GM18951 (cell line): ENCODE measurements around the gene SPAST.
"Not testable (repeated sequence)": the region's sequence is repeated elsewhere in the genome, so short reads cannot be mapped to it uniquely, and the experiment has no call there.

ENCODE experiments used
- POLR2A ChIP-seq: IDR thresholded peaks from 4 replicates; pipeline ENCODE4 v1.6.1; 2011; ENCODE audit warnings: mild to moderate bottlenecking; ENCODE audit not compliant: insufficient read length, insufficient read depth; ENCODE audit errors: extremely low read depth
- in situ Hi-C: fragments of 300-500 bp; cut with MboI; formaldehyde crosslinking; loops from one replicate; pipeline ENCODE4 v1.12.0; 2022; ENCODE audit warnings: low sequenced_read_pairs, mixed read lengths, inconsistent platforms; ENCODE audit not compliant: unreplicated experiment

Gene SPAST, protein sequence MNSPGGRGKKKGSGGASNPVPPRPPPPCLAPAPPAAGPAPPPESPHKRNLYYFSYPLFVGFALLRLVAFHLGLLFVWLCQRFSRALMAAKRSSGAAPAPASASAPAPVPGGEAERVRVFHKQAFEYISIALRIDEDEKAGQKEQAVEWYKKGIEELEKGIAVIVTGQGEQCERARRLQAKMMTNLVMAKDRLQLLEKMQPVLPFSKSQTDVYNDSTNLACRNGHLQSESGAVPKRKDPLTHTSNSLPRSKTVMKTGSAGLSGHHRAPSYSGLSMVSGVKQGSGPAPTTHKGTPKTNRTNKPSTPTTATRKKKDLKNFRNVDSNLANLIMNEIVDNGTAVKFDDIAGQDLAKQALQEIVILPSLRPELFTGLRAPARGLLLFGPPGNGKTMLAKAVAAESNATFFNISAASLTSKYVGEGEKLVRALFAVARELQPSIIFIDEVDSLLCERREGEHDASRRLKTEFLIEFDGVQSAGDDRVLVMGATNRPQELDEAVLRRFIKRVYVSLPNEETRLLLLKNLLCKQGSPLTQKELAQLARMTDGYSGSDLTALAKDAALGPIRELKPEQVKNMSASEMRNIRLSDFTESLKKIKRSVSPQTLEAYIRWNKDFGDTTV

DNA sequence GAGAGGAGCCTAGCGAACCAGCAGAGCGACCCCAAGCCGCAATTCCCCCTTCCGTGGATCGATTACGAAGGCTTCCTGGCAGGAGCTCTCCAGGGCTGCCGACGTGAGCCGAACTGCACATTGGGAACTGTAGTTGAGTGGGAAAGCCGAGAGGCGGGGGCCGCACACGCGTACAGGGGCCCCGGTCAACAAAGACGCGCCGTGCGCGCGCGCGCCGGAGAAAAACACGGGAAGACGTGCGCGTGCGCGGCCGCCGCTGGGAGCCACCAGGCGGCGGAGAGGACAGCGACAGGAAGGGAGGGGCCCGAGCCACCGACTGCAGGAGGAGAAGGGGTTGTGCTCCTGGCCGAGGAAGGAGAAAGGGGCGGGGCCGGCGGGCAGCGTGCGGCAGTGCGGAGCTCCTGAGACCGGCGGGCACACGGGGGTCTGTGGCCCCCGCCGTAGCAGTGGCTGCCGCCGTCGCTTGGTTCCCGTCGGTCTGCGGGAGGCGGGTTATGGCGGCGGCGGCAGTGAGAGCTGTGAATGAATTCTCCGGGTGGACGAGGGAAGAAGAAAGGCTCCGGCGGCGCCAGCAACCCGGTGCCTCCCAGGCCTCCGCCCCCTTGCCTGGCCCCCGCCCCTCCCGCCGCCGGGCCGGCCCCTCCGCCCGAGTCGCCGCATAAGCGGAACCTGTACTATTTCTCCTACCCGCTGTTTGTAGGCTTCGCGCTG is at the start of gene SPAST:
TSS of gene SPAST (plus strand) at position 247 of the 711 bp plus-strand sequence. CDS start at position 523, 276 bp downstream.
- peak; percentile 73 for TF ChIP-seq POLR2A
- in situ Hi-C loops = no loop called here

GRCh38 chr2:32018789-32019482 is 44.4 kb upstream of the SPAST start:
- in situ Hi-C loops = not testable (repeated sequence)

- in situ Hi-C loops = not testable (repeated sequence)
These were observed 29.0 kb upstream of the SPAST start for GRCh38 chr2:32034198-32034887.

DNA sequence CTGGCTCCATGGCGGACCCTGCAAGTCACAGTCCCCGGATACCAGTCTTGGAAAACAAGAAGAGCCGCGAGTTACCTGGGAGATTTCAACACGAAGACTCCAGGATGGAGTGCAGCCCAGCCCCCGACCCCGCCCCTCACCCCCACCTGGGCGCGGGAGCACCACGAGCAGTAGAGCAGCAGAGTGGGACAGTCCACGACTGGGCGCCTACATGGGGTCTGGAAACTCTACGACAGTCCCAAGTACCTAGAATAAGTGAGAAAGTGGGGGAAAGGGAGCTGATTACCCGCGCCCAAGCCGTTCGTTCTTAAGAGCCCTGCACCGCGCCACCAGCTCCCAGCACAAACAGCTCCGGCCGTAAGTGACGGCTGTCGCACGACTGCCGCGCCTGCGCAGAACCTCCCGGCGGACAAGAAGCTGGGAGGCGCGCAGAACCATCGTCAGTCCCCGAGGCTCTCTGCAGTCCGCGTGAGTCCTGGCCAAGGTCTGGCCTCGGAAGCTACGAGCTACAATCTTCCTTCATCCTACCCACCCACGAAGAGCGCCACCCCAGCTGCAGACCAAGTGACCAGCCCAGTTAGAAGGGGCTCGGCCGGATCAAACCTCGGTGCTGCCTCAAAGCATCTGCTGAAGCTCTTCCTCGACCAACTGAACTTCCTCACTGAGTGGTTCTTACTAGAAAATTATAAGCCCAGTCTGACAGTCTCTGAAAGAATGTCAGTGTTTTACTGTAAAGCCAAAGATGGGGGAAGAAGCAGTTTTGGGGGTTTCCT is 23.7 kb upstream of the SPAST start, which contains the start of gene DPY30:
TSS of gene DPY30 (minus strand) at position 359 of the 773 bp plus-strand sequence. CDS start at position 10, 349 bp downstream.
- in situ Hi-C loops = no loop called here
- TF ChIP-seq POLR2A = peak; percentile 98

DNA sequence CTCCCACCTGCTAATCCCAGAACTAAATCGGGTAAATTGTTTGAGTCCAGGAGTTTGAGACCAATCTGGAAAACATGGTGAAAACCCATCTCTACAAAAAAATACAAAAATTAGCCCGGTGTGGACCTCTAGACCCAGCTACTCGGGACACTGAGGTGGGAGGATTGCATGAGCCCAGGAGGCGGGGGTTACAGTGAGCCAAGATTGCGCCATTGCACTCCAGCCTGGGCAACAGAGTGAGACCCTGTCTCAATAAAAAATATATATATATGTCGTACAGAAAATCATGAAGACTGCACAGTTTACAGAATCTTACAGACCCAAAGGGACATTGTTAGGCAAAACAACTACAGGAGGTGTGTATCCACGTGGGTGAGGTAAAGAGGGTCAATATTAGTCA is 19.8 kb upstream of the SPAST start:
- TF ChIP-seq POLR2A = no peak
- in situ Hi-C loops = no loop called here

DNA sequence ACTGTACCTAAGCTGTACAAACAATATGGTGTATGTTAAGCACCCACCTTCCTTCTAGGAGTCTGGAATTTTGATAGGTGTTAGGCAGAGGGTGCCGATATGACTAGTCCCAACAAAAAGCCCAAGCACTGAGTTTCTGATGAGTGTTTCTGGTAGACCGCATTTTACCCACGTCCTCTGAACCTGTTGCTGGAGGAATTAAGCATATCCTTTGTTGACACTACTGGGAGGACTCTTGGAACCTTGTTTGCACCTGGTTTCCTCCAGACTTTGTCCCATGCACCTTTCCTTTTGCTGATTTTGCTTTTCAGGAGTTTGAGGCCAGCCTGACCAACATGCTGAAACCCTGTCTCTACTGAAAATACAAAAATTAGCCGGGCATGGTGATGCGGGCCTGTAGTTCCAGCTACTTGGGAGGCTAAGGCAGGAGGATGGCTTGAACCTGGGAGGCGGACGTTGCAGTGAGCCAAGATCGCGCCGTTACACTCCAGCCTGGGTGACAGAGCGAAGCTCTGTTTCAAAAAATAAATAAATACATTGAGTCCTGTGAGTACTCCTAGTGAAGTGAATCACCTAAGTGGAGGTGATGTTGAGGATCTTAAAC is 11.4 kb upstream of the SPAST start:
- in situ Hi-C loops = no loop called here
- no peak for TF ChIP-seq POLR2A

- in situ Hi-C loops = not testable (repeated sequence)
These were observed 8.8 kb upstream of the SPAST start for GRCh38 chr2:32054583-32054982.

DNA sequence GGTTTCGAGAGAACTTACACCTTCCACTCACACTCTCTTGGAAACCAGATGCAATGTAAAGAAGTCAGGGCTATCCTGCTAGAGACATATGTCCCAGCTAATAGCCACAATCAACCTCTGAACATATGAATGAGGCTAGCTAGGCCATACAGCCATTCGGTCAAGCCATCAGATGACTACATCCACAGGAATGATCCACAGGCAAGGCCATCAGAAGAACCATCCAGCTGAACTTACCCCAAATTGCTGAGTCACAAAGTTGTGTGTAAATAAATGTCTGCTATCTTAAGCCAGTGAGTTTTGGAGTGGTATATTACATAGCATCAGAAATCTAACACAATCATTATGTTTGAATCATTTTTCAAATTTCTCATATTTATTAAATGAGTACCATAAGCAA is 5.2 kb upstream of the SPAST start:
- in situ Hi-C loops = no loop called here
- no peak for TF ChIP-seq POLR2A

DNA sequence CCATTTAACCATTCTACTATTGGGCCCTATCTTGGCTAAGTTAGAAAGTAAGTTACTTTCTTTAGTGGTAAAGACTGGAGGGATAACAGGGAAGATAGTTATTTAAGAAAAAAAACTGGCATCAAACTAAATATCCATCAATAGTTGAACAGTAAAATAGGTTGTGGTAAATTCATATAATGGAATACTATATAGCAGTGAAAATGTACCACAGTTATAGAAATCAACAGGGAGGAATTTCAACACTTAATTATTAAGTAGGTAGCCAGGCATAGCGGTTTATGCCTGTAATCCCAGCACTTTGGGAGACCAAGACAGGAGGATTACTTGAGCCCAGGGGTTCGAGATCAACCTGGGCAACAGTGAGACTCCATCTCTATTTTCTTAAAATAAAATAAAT is 3.1 kb upstream of the SPAST start:
- in situ Hi-C loops = no loop called here
- TF ChIP-seq POLR2A = no peak

GRCh38 chr2:32061430-32061829 is 1.9 kb upstream of the SPAST start:
- TF ChIP-seq POLR2A = no peak
- in situ Hi-C loops = no loop called here

GRCh38 chr2:32061973-32062861 is 1.1 kb upstream of the SPAST start:
- in situ Hi-C loops = no loop called here
- no peak for TF ChIP-seq POLR2A
